ENCODE results near the gene GSTM2.
"Not testable (repeated sequence)": the region's sequence is repeated elsewhere in the genome, so short reads cannot be mapped to it uniquely, and the experiment has no call there.

The GSTM2 gene

GRCh38 chr1:109687641-109688499, 20.0 kb downstream of the GSTM2 start, which contains the start of gene GSTM1:
Gene GSTM1 (plus strand): TSS chr1:109687817. CDS start chr1:109687874, 57 bp downstream.
- H3K4me3 ChIP-seq (ENCODE audit: low read length) = peak within 1 kb of the TSS; percentile 56
- H3K9me3 ChIP-seq (ENCODE audit: low read length) = no peaks in the 10 kb centered on the region
- peak within 1 kb of the TSS; percentile 26 for H2AFZ ChIP-seq (ENCODE audit: low read depth, low read length)
- H3K27me3 ChIP-seq (ENCODE audit: insufficient read depth, low read length) = no peaks in the 10 kb centered on the region
- H3K36me3 ChIP-seq (ENCODE audit: insufficient read depth, low read length) = no peaks in the 10 kb centered on the region
- no peaks in the 10 kb centered on the region for H3K4me1 ChIP-seq (ENCODE audit: insufficient read depth, low read length)

- Histone ChIP-seq H3K4me3 (ENCODE audit: low read length) (no peak overlapping the region), H3K4me1 (ENCODE audit: insufficient read depth, low read length) (no peaks in the 10 kb centered on the region), H3K9me3 (ENCODE audit: low read length) (no peaks in the 10 kb centered on the region), H3K36me3 (ENCODE audit: insufficient read depth, low read length) (no peaks in the 10 kb centered on the region), H3K27me3 (ENCODE audit: insufficient read depth, low read length) (no peaks in the 10 kb centered on the region), H2AFZ (ENCODE audit: low read depth, low read length) (no peak overlapping the region)
Observed at GRCh38 chr1:109689844-109690405, 22.1 kb downstream of the GSTM2 start.

- Histone ChIP-seq H2AFZ (ENCODE audit: low read depth, low read length) (no peak overlapping the region), H3K4me1 (ENCODE audit: insufficient read depth, low read length) (no peaks in the 10 kb centered on the region), H3K4me3 (ENCODE audit: low read length) (no peak overlapping the region), H3K27me3 (ENCODE audit: insufficient read depth, low read length) (no peaks in the 10 kb centered on the region), H3K9me3 (ENCODE audit: low read length) (no peaks in the 10 kb centered on the region), H3K36me3 (ENCODE audit: insufficient read depth, low read length) (no peaks in the 10 kb centered on the region)
Observed at GRCh38 chr1:109691759-109692158, 23.9 kb downstream of the GSTM2 start.

GRCh38 chr1:109694400-109694799, 26.5 kb downstream of the GSTM2 start:
- not testable (repeated sequence) for H2AFZ ChIP-seq (ENCODE audit: low read depth, low read length); H3K4me1 ChIP-seq (ENCODE audit: insufficient read depth, low read length); H3K27me3 ChIP-seq (ENCODE audit: insufficient read depth, low read length); H3K4me3 ChIP-seq (ENCODE audit: low read length); H3K36me3 ChIP-seq (ENCODE audit: insufficient read depth, low read length); H3K9me3 ChIP-seq (ENCODE audit: low read length)

GRCh38 chr1:109695138-109695537, 27.3 kb downstream of the GSTM2 start:
- not testable (repeated sequence) for H3K9me3 ChIP-seq (ENCODE audit: low read length)

GRCh38 chr1:109697066-109697465, 29.2 kb downstream of the GSTM2 start:
- Histone ChIP-seq H3K4me3 (ENCODE audit: low read length) (no peak overlapping the region), H3K9me3 (ENCODE audit: low read length) (no peaks in the 10 kb centered on the region), H2AFZ (ENCODE audit: low read depth, low read length) (no peak overlapping the region), H3K4me1 (ENCODE audit: insufficient read depth, low read length) (no peaks in the 10 kb centered on the region), H3K36me3 (ENCODE audit: insufficient read depth, low read length) (no peaks in the 10 kb centered on the region), H3K27me3 (ENCODE audit: insufficient read depth, low read length) (no peaks in the 10 kb centered on the region)

More at GRCh38 chr1:109695138-109695537, 27.3 kb downstream of the GSTM2 start:
- not testable (repeated sequence) for H3K4me1 ChIP-seq (ENCODE audit: insufficient read depth, low read length); H2AFZ ChIP-seq (ENCODE audit: low read depth, low read length); H3K4me3 ChIP-seq (ENCODE audit: low read length); H3K27me3 ChIP-seq (ENCODE audit: insufficient read depth, low read length); H3K36me3 ChIP-seq (ENCODE audit: insufficient read depth, low read length)

- not testable (repeated sequence) for H3K4me3 ChIP-seq (ENCODE audit: low read length); H3K9me3 ChIP-seq (ENCODE audit: low read length)
Observed at GRCh38 chr1:109697861-109698260, 30.0 kb downstream of the GSTM2 start.

GRCh38 chr1:109702940-109703339, 35.1 kb downstream of the GSTM2 start:
- H3K4me3 ChIP-seq (ENCODE audit: low read length); H3K9me3 ChIP-seq (ENCODE audit: low read length); H3K36me3 ChIP-seq (ENCODE audit: insufficient read depth, low read length); H2AFZ ChIP-seq (ENCODE audit: low read depth, low read length); H3K4me1 ChIP-seq (ENCODE audit: insufficient read depth, low read length); H3K27me3 ChIP-seq (ENCODE audit: insufficient read depth, low read length): not testable (repeated sequence)

More at GRCh38 chr1:109697861-109698260, 30.0 kb downstream of the GSTM2 start:
- not testable (repeated sequence) for H3K4me1 ChIP-seq (ENCODE audit: insufficient read depth, low read length); H2AFZ ChIP-seq (ENCODE audit: low read depth, low read length); H3K36me3 ChIP-seq (ENCODE audit: insufficient read depth, low read length); H3K27me3 ChIP-seq (ENCODE audit: insufficient read depth, low read length)

- no peaks in the 10 kb centered on the region for H3K4me1 ChIP-seq (ENCODE audit: insufficient read depth, low read length)
- no peaks in the 10 kb centered on the region for H3K27me3 ChIP-seq (ENCODE audit: insufficient read depth, low read length)
- H2AFZ ChIP-seq (ENCODE audit: low read depth, low read length) = no peak overlapping the region
- H3K4me3 ChIP-seq (ENCODE audit: low read length) = no peak overlapping the region
- H3K36me3 ChIP-seq (ENCODE audit: insufficient read depth, low read length) = no peaks in the 10 kb centered on the region
- no peaks in the 10 kb centered on the region for H3K9me3 ChIP-seq (ENCODE audit: low read length)
Observed at GRCh38 chr1:109704173-109704572, 36.3 kb downstream of the GSTM2 start.

- Histone ChIP-seq H3K4me1 (ENCODE audit: insufficient read depth, low read length) (no peaks in the 10 kb centered on the region), H2AFZ (ENCODE audit: low read depth, low read length) (no peak overlapping the region), H3K27me3 (ENCODE audit: insufficient read depth, low read length) (no peaks in the 10 kb centered on the region), H3K9me3 (ENCODE audit: low read length) (no peaks in the 10 kb centered on the region), H3K4me3 (ENCODE audit: low read length) (no peak overlapping the region), H3K36me3 (ENCODE audit: insufficient read depth, low read length) (no peaks in the 10 kb centered on the region)
Observed at GRCh38 chr1:109705411-109705810, 37.6 kb downstream of the GSTM2 start.

GRCh38 chr1:109708949-109709348, 41.1 kb downstream of the GSTM2 start:
- not testable (repeated sequence) for H2AFZ ChIP-seq (ENCODE audit: low read depth, low read length); H3K9me3 ChIP-seq (ENCODE audit: low read length); H3K4me3 ChIP-seq (ENCODE audit: low read length); H3K36me3 ChIP-seq (ENCODE audit: insufficient read depth, low read length); H3K4me1 ChIP-seq (ENCODE audit: insufficient read depth, low read length); H3K27me3 ChIP-seq (ENCODE audit: insufficient read depth, low read length)

- H3K9me3 ChIP-seq (ENCODE audit: low read length); H3K27me3 ChIP-seq (ENCODE audit: insufficient read depth, low read length); H3K4me1 ChIP-seq (ENCODE audit: insufficient read depth, low read length); H2AFZ ChIP-seq (ENCODE audit: low read depth, low read length); H3K4me3 ChIP-seq (ENCODE audit: low read length); H3K36me3 ChIP-seq (ENCODE audit: insufficient read depth, low read length): not testable (repeated sequence)
Observed at GRCh38 chr1:109709822-109710221, 42.0 kb downstream of the GSTM2 start.

GRCh38 chr1:109711593-109712320, 43.9 kb downstream of the GSTM2 start, which contains the start of gene GSTM5:
Gene GSTM5 (plus strand): TSS chr1:109712251. CDS start chr1:109712313, 62 bp downstream.
- not testable (repeated sequence) for H3K4me3 ChIP-seq (ENCODE audit: low read length); H3K36me3 ChIP-seq (ENCODE audit: insufficient read depth, low read length)

More at GRCh38 chr1:109711593-109712320, 43.9 kb downstream of the GSTM2 start, which contains the start of gene GSTM5:
- H3K27me3 ChIP-seq (ENCODE audit: insufficient read depth, low read length); H3K4me1 ChIP-seq (ENCODE audit: insufficient read depth, low read length); H3K9me3 ChIP-seq (ENCODE audit: low read length); H2AFZ ChIP-seq (ENCODE audit: low read depth, low read length): not testable (repeated sequence)

Measured in neuron (in vitro differentiated cells).